Measurements from ENCODE around the gene HCN3.
"Not testable (repeated sequence)": the region's sequence is repeated elsewhere in the genome, so short reads cannot be mapped to it uniquely, and the experiment has no call there.

HCN3 gene

DNA sequence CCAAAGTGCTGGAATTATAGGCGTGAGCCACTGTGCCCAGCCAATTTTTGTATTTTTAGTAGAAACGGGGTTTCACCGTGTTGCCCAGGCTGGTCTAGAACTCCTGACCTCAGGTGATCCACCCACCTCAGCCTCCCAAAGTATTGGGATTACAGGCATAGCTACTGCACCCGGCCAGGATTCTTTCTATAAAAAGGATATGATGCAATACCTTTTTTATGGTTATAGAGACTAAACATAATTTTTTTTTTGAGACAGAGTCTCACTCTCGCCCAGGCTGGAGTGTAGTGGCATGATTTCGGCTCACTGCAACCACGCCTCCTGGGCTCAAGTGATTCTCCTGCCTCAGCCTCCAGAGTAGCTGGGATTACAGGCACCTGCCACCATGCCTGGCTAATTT lies 51.6 kb downstream of the HCN3 start:
- in situ Hi-C loops (cut with HindIII; ENCODE audit: low sequenced_read_pairs) = not testable (repeated sequence)

DNA sequence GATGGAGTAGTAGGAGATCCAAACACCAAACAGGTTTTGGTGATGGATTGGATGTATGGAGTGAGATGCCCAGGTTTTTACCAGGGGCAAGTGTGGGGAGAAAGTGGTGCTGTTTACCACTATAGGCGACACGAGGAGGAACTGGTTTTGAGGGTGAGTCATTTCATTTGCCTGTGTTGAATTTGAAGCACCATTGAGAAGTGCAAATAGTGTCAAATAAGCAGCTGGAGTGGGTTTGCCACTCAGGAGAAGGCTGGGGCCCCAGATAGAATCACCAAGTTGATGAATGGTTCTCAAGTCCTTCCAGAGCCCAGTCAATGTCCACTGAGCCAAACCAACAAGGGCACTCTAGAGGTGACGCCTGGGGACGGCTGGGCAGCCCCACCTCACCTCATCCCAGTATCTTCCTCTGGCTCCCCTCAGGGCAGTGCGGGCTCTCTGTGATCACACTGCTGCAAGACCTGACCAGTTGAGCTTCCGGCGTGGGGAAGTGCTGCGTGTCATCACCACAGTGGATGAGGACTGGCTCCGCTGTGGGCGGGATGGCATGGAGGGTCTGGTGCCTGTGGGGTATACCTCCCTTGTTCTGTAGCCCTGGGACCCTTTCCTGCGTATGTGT lies 52.8 kb downstream of the HCN3 start:
- in situ Hi-C loops (cut with HindIII; ENCODE audit: low sequenced_read_pairs) = no loop called here

DNA sequence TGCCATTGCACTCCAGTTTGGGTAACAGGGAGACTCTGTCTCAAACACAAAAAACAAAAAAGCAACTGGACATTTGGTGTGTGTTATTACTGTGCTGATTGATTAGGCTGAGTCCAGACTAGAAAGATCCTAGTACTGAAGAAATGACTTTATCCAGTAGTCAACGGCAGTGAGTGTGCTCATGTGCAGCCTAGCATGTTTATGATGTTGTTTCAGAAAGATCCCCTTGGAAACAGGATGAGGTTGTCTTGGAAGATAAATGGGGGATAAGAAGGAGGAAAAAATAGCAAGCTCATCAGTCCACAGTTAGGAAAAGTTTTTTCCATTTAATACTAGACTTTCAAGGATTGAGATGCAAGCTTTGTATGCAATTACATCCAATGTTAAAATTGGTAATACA lies 57.7 kb downstream of the HCN3 start:
- in situ Hi-C loops (cut with HindIII; ENCODE audit: low sequenced_read_pairs) = no loop called here

All from DLD1 (cell line).